Lung (tissue), 12 donors: Measurements from ENCODE around the gene CDC42BPA. TPM values are rescaled to one million over a fixed set of nuclear protein-coding genes. Genes with fewer than 3 reads are reported as not detected.
"Not testable (repeated sequence)": the region's sequence is repeated elsewhere in the genome, so short reads cannot be mapped to it uniquely, and the experiment has no call there.

ENCODE experiments used
- ATAC-seq: fragments of 200-7000 bp; cut with Tn5 transposase; one replicate; pipeline ENCODE4 v1.9.1; 2020; ENCODE audit warnings: moderate number of reproducible peaks; ENCODE audit not compliant: insufficient read depth, low FRiP score
- DNase-seq, 3 donors: peaks; one replicate each; pipeline ENCODE4 v3.0.0-alpha.2; 2013 to 2017
- H3K27ac ChIP-seq, 2 donors: one replicate each; pipeline ENCODE4 v1.5.1; 2013; ENCODE audit warnings: mild to moderate bottlenecking in 2 of 2, moderate library complexity in 2 of 2, control low read depth in 1 of 2, inconsistent platforms in 1 of 2, low read depth in 1 of 2, low read length in 1 of 2
- H3K27me3 ChIP-seq, 3 donors: one replicate each; pipeline ENCODE4 v1.5.1; 2013; ENCODE audit warnings: low read length in 2 of 3; ENCODE audit not compliant: control insufficient read depth in 3 of 3, insufficient read depth in 3 of 3
- H3K36me3 ChIP-seq, 4 donors: one replicate each; pipeline ENCODE4 v1.5.1; 2013; ENCODE audit warnings: low read length in 4 of 4, mild to moderate bottlenecking in 1 of 4, moderate library complexity in 1 of 4; ENCODE audit not compliant: control insufficient read depth in 4 of 4, insufficient read depth in 4 of 4
- H3K4me1 ChIP-seq, 5 donors: one replicate each; pipeline ENCODE4 v1.5.1; 2013; ENCODE audit warnings: low read length in 5 of 5, mild to moderate bottlenecking in 2 of 5, moderate library complexity in 1 of 5; ENCODE audit not compliant: control insufficient read depth in 5 of 5, insufficient read depth in 5 of 5
- H3K4me3 ChIP-seq: one replicate; pipeline ENCODE4 v1.5.1; 2013; ENCODE audit warnings: mild to moderate bottlenecking, control low read depth, moderate library complexity
- H3K9ac ChIP-seq, 2 donors: one replicate each; pipeline ENCODE4 v1.5.1; 2013; ENCODE audit warnings: low read length in 2 of 2, control low read depth in 1 of 2; ENCODE audit not compliant: insufficient read depth in 1 of 2
- H3K9me3 ChIP-seq, 4 donors: one replicate each; pipeline ENCODE4 v1.5.1; 2013; ENCODE audit warnings: low read length in 3 of 4, mild to moderate bottlenecking in 1 of 4, moderate library complexity in 1 of 4; ENCODE audit not compliant: control insufficient read depth in 4 of 4, insufficient read depth in 3 of 4
- CTCF ChIP-seq: IDR thresholded peaks from 2 replicates; pipeline ENCODE4 v1.5.1; 2012; ENCODE audit warnings: mild to moderate bottlenecking; ENCODE audit errors: control extremely low read depth, extremely low read depth
- WGBS, 2 donors: extraction: QIAGEN DNeasy Blood & Tissue Kit; methylation state at CpG; one replicate each; pipeline ENCODE4 v1.1.7; 2013; 5-methylcytosine and 5-hydroxymethylcytosine counted together
- polyA plus RNA-seq, 2 donors: library from polyadenylated mRNA; stranded (reverse); fragments of 200-250 nt; gene quantifications; one replicate each; pipeline ENCODE4 v1.2.1, GENCODE V29; 2013
- total RNA-seq, 2 donors: library from RNA; depleted of rRNA in 1 of 2; stranded (reverse); fragments of >200 nt in 1 of 2; gene quantifications; one replicate each; pipeline ENCODE4 v1.2.1, GENCODE V29; 2014 to 2021
- donor health status: control.
- donor health status: control.
- donor health status: Bipolar disorder and iron deficiency.
- donor health status: healthy.
- donor health status: DM: yes; HTN: yes; CAD: no.

CDC42BPA gene
- total and polyA plus RNA-seq, 4 donors, result 6.4 to 97.4 (median 20.2) TPM

- peaks cover 0 to 13% (median 0%) of the 10 kb centered on the region in 5 donors for H3K4me1 ChIP-seq
- no peak overlapping the region for H3K4me3 ChIP-seq
- ATAC-seq (peak; percentile 7), DNase-seq (peak in 2 of 3 donors; percentile 13 to 35)
- H3K36me3 ChIP-seq, result no peaks in the 10 kb centered on the region
- peak overlapping the region; percentile 4 to 83 for H3K27ac ChIP-seq
- no peaks in the 10 kb centered on the region for H3K27me3 ChIP-seq
- TF ChIP-seq CTCF, result no peak
- H3K9ac ChIP-seq, result no peak overlapping the region
- WGBS, 2 donors, result 70 to 81% methylated on average over 7 of the region's 7 CpGs
- H3K9me3 ChIP-seq, result no peaks in the 10 kb centered on the region
Measured at GRCh38 chr1:227356620-227357146, 38.4 kb upstream of the CDC42BPA start.

GRCh38 chr1:227355542-227356245 lies 37.4 kb upstream of the CDC42BPA start:
- TF ChIP-seq CTCF, result no peak
- 88 to 89% methylated on average over 15 of the region's 15 CpGs for WGBS, 2 donors
- no peak for ATAC-seq

GRCh38 chr1:227353186-227353585 lies 34.9 kb upstream of the CDC42BPA start:
- H3K36me3 ChIP-seq, result no peaks in the 10 kb centered on the region
- DNase-seq, result no peak
- H3K9me3 ChIP-seq, result no peaks in the 10 kb centered on the region
- H3K4me3 ChIP-seq, result no peak overlapping the region
- H3K4me1 ChIP-seq, result peaks cover 0 to 13% (median 2%) of the 10 kb centered on the region in 5 donors
- no peak for ATAC-seq
- H3K27me3 ChIP-seq, result no peaks in the 10 kb centered on the region
- no peak overlapping the region for H3K9ac ChIP-seq
- TF ChIP-seq CTCF, result no peak
- H3K27ac ChIP-seq, result no peak overlapping the region
- WGBS, 2 donors, result 88 to 90% methylated on average over 4 of the region's 4 CpGs

More at GRCh38 chr1:227355542-227356245, 37.4 kb upstream of the CDC42BPA start:
- peaks cover 0 to 13% (median 2%) of the 10 kb centered on the region in 5 donors for H3K4me1 ChIP-seq
- H3K9ac ChIP-seq, result no peak overlapping the region
- H3K27me3 ChIP-seq, result no peaks in the 10 kb centered on the region
- H3K36me3 ChIP-seq, result no peaks in the 10 kb centered on the region
- DNase-seq, result no peak
- H3K4me3 ChIP-seq, result no peak overlapping the region
- H3K9me3 ChIP-seq, result no peaks in the 10 kb centered on the region
- no peak overlapping the region for H3K27ac ChIP-seq

- not testable (repeated sequence) for DNase-seq, H3K4me3 ChIP-seq, H3K36me3 ChIP-seq, H3K9ac ChIP-seq, H3K4me1 ChIP-seq, H3K9me3 ChIP-seq, ATAC-seq, H3K27me3 ChIP-seq, H3K27ac ChIP-seq
- WGBS, 2 donors, result 94 to 100% methylated on average over 2 of the region's 2 CpGs
Measured at GRCh38 chr1:227352164-227352563, 33.9 kb upstream of the CDC42BPA start.
